ENCODE measurements around the gene SKAP2.

- TF ChIP-seq CTCF (conservative IDR thresholded peaks at IDR 0.05; ENCODE audit: low read depth, low read length) (no peak), EZH2phosphoT487 (IDR thresholded peaks at IDR 0.05; ENCODE audit: borderline replicate concordance, low read length) (no peak)
These were observed 232.8 kb downstream of the SKAP2 start for GRCh38 chr7:26631601-26632000.
